SU-DHL-6 (cell line): Measurements from ENCODE around the gene GAR1.

Experiments
- EZH2phosphoT487 ChIP-seq: fragments of 200-600 bp; sonication (generic), shearing (Covaris generic); conservative IDR thresholded peaks from 2 replicates; pipeline ENCODE4 v1.6.1; 2018; ENCODE audit warnings: mild to moderate bottlenecking, antibody characterized with exemption, low read length, moderate library complexity, mixed read lengths
- TF ChIP-seq, protein P1 (sequence below): fragments of 200-600 bp; sonication (generic); IDR thresholded peaks from one replicate; pipeline ENCODE4 v1.5.1; 2017; ENCODE audit warnings: antibody characterized with exemption, mild to moderate bottlenecking, low read length, moderate library complexity; ENCODE audit not compliant: insufficient read depth, poor library complexity, severe bottlenecking

GRCh38 chr4:109786846-109787245 lies 28.7 kb upstream of the GAR1 start:
- TF ChIP-seq, protein P1, sequence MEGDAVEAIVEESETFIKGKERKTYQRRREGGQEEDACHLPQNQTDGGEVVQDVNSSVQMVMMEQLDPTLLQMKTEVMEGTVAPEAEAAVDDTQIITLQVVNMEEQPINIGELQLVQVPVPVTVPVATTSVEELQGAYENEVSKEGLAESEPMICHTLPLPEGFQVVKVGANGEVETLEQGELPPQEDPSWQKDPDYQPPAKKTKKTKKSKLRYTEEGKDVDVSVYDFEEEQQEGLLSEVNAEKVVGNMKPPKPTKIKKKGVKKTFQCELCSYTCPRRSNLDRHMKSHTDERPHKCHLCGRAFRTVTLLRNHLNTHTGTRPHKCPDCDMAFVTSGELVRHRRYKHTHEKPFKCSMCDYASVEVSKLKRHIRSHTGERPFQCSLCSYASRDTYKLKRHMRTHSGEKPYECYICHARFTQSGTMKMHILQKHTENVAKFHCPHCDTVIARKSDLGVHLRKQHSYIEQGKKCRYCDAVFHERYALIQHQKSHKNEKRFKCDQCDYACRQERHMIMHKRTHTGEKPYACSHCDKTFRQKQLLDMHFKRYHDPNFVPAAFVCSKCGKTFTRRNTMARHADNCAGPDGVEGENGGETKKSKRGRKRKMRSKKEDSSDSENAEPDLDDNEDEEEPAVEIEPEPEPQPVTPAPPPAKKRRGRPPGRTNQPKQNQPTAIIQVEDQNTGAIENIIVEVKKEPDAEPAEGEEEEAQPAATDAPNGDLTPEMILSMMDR, result no peak
- TF ChIP-seq EZH2phosphoT487, result no peak
